OCI-LY1 (cell line): Measurements from ENCODE around the gene SLC17A7.

Source experiments
- EZH2 ChIP-seq: fragments of 200-600 bp; sonication (generic), shearing (Covaris generic); IDR thresholded peaks from 2 replicates; pipeline ENCODE4 v1.8.0; 2017; ENCODE audit warnings: borderline replicate concordance, mixed run types, mild to moderate bottlenecking, antibody characterized with exemption, low read length, moderate library complexity, mixed read lengths
- TF ChIP-seq, protein P1 (sequence below): fragments of 200-600 bp; sonication (generic), shearing (Covaris generic); IDR thresholded peaks from 2 replicates; pipeline ENCODE4 v1.5.1; 2017; ENCODE audit warnings: mild to moderate bottlenecking, antibody characterized with exemption, low read length, moderate library complexity, mixed read lengths

DNA sequence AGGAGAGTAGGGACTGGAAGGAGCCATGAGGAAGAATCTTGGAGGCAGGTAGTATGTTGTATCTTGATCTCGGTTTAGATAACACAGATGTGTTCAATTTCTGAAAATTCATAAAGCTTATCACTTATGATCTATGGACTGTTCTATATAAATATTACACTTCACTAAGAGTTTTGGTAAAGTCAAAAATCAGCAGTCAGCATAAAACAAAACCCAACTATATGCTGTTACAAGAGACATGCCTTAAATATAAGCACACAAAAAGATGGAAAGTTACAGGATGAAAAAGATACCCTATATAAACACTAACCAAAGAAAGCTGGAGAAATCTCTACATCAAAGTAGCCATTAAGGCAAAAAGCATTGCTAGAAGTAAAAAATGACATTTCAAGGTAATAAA, 57.7 kb downstream of the SLC17A7 start:
- TF ChIP-seq, protein P1, sequence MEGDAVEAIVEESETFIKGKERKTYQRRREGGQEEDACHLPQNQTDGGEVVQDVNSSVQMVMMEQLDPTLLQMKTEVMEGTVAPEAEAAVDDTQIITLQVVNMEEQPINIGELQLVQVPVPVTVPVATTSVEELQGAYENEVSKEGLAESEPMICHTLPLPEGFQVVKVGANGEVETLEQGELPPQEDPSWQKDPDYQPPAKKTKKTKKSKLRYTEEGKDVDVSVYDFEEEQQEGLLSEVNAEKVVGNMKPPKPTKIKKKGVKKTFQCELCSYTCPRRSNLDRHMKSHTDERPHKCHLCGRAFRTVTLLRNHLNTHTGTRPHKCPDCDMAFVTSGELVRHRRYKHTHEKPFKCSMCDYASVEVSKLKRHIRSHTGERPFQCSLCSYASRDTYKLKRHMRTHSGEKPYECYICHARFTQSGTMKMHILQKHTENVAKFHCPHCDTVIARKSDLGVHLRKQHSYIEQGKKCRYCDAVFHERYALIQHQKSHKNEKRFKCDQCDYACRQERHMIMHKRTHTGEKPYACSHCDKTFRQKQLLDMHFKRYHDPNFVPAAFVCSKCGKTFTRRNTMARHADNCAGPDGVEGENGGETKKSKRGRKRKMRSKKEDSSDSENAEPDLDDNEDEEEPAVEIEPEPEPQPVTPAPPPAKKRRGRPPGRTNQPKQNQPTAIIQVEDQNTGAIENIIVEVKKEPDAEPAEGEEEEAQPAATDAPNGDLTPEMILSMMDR: no peak
- TF ChIP-seq EZH2: no peak
